Muscle layer of duodenum (tissue), 2 donors: ENCODE measurements around the gene FRMD6.
"Not testable (repeated sequence)": the region's sequence is repeated elsewhere in the genome, so short reads cannot be mapped to it uniquely, and the experiment has no call there.

Experiments
- H3K27ac ChIP-seq: one replicate; pipeline ENCODE4 v1.7.0; 2013; ENCODE audit warnings: mild to moderate bottlenecking, low read length
- H3K27me3 ChIP-seq: one replicate; pipeline ENCODE4 v1.7.0; 2013; ENCODE audit warnings: low read depth, mild to moderate bottlenecking, control low read depth, low read length
- H3K36me3 ChIP-seq, 2 donors: one replicate each; pipeline ENCODE4 v1.7.0; 2013; ENCODE audit warnings: low read length in 2 of 2, control low read depth in 1 of 2, mild to moderate bottlenecking in 1 of 2; ENCODE audit not compliant: insufficient read depth in 2 of 2, control insufficient read depth in 1 of 2
- H3K4me1 ChIP-seq, 2 donors: one replicate each; pipeline ENCODE4 v1.7.0; 2013; ENCODE audit warnings: low read length in 2 of 2, mild to moderate bottlenecking in 2 of 2, control low read depth in 1 of 2, moderate library complexity in 1 of 2; ENCODE audit not compliant: insufficient read depth in 2 of 2, control insufficient read depth in 1 of 2
- H3K4me3 ChIP-seq, 2 donors: one replicate each; pipeline ENCODE4 v1.7.0; 2013; ENCODE audit warnings: low read length in 2 of 2, low read depth in 1 of 2, mild to moderate bottlenecking in 1 of 2
- H3K9me3 ChIP-seq, 2 donors: one replicate each; pipeline ENCODE4 v1.7.0; 2013; ENCODE audit warnings: low read length in 2 of 2, control low read depth in 1 of 2, mild to moderate bottlenecking in 1 of 2; ENCODE audit not compliant: control insufficient read depth in 1 of 2
- donor health status: healthy.

FRMD6 gene

DNA sequence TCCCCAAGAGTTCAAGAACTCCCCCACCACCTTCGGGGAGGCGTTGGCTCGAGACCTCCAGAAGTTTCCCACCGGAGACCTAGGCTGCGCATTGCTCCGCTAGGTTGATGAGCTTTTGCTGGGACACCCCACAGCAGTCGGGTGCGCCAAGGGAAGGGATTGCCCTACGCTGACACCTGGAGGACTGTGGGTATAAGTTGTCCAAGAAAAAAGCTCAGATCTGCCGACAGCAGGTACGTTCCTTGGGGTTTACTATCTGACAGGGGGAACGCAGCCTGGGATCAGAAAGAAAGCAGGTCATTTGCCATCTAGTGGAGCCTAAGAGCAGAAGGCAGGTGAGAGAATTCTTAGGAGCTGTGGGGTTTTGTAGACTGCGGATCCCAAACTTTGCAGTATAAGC is 98.8 kb downstream of the FRMD6 start:
- no peaks in the 10 kb centered on the region for H3K4me1 ChIP-seq
- H3K36me3 ChIP-seq, result no peaks in the 10 kb centered on the region
- H3K4me3 ChIP-seq, result no peak overlapping the region
- H3K27me3 ChIP-seq, result no peaks in the 10 kb centered on the region
- H3K27ac ChIP-seq, result no peak overlapping the region
- H3K9me3 ChIP-seq, result no peaks in the 10 kb centered on the region

DNA sequence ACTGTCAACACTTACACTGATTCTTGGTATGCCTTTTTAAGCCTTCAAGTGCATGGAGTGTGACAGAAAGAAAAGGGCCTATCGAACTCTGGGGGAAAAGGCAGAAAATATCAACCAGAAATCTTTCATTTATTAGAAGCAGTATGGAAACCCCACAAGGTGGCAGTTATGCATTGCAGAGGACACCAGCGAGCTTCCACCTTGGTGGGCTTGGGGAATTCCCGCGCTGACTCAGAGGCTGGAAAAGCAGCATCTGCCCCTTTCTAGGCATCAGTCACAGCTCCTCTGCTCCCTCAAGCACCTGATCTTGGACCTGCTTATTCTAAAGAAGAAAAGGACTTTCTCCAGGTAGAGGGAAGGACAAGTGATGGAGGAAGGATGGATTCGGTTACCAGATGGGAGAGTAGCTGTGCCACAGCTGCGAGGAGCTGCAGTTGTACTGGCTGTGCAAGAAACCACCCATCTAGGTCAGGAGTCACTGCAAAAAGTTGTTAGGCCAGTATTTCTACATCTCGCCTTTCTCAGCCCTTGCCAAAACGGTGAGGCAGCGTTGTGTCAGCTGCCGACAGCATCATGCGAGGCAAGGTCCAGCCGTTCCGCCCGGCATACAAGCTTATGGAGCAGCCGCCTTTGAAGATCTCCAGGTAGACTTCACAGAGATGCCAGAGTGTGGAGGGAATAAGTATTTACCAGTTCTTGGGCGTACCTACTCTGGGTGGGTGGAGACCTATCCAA is 100.1 kb downstream of the FRMD6 start:
- H3K9me3 ChIP-seq, H3K4me3 ChIP-seq, H3K27ac ChIP-seq, H3K27me3 ChIP-seq, H3K4me1 ChIP-seq, H3K36me3 ChIP-seq: not testable (repeated sequence)

DNA sequence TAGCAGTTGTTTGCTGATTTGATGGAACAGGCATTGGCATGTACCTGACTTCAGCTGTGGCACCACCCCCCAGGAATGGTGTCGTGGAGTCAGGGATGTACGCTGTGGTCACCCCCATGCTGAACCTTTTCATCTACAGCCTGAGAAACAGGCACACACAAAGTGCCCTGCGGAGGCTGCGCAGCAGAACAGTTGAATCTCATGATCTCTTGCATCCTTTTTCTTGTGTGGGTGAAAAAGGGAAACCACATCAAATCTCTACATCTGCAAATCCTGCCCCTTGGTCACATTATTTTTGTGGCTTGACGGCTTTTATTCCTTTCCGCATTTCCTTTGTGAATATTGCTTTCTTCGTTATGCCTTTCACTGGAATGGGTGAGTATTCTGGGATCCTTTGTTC is 106.0 kb downstream of the FRMD6 start:
- not testable (repeated sequence) for H3K4me3 ChIP-seq, H3K27ac ChIP-seq, H3K4me1 ChIP-seq, H3K27me3 ChIP-seq, H3K9me3 ChIP-seq, H3K36me3 ChIP-seq

DNA sequence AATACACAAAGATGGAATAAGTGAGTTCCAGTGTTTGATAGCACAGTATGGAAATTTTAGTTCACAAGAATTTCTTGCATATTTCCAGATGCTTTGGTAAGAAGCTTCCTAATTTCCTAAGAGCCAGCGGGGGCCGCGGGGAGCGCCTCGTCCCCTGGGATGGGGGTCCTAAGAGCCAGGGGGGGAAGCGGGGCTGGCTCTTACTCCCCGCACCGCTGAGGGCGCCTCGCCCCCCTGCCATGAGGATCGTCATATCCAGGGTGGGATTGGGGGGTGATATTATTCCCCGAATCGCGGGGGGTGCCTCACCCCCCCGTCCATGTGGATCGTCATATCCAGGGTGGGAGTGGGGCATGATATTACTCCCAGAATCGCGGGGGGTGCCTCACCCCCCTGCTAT is 108.2 kb downstream of the FRMD6 start:
- H3K27me3 ChIP-seq, result no peaks in the 10 kb centered on the region
- no peaks in the 10 kb centered on the region for H3K4me1 ChIP-seq
- H3K27ac ChIP-seq, result no peak overlapping the region
- H3K4me3 ChIP-seq, result no peak overlapping the region
- H3K36me3 ChIP-seq, result no peaks in the 10 kb centered on the region
- H3K9me3 ChIP-seq, result no peaks in the 10 kb centered on the region

DNA sequence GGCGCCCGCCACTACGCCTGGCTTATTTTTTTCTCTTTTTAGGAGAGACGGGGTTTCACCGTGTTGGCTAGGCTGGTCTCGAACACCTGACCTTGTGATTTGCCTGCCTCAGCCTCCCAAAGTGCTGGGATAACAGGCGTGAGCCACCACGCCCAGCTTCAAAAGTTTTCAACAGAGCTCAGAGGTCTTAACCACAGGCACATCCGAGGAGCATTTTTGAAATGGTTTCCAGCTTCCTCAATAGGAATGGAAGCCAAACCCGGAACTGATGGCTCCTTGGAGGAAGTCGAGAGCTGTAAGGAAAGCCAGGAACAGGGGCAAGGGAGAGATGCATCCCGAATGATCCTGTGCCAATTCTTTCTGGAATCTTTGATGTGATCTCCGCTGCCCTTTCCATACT is 114.0 kb downstream of the FRMD6 start:
- H3K9me3 ChIP-seq, H3K27ac ChIP-seq, H3K4me1 ChIP-seq, H3K27me3 ChIP-seq, H3K36me3 ChIP-seq, H3K4me3 ChIP-seq: not testable (repeated sequence)

DNA sequence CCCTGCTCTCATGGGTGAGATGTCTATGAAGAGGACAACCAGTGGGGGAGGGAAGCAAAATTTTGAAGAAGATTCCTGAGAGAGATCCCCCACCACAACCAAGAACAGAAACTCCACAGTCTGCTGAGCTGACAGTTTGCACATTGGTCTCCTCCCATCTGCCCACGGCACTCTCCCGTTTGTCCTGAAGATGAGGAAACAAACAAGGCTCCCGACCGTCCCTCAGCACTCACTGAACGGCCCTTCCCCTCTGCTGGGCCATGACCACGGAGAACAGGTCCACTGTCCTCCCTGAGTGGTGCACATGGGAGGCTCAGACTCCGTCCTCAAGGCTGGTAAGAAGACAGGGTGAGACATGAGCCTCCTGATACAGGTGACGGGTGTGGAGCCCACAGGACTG is 114.9 kb downstream of the FRMD6 start:
- H3K27me3 ChIP-seq, H3K4me3 ChIP-seq, H3K9me3 ChIP-seq, H3K27ac ChIP-seq, H3K36me3 ChIP-seq, H3K4me1 ChIP-seq: not testable (repeated sequence)

DNA sequence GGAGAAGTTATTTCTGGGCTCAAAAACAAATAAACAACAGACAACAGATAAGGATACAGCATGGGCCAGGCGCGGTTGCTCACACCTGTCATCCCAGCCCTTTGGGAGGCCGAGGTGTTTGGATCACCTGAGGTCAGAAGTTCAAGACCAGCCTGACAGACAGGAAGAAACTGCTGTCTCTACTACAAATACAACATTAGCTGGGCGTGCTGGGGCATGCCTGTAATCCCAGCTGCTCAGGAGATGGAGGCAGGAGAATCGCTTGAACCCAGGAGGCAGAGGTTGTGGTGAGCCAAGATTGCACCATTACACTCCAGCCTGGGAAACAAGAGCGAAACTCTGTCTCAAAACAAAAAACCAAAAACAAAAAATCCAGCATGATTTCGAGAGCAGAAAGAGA is 117.6 kb downstream of the FRMD6 start:
- not testable (repeated sequence) for H3K4me1 ChIP-seq, H3K27me3 ChIP-seq, H3K36me3 ChIP-seq, H3K4me3 ChIP-seq, H3K27ac ChIP-seq, H3K9me3 ChIP-seq

DNA sequence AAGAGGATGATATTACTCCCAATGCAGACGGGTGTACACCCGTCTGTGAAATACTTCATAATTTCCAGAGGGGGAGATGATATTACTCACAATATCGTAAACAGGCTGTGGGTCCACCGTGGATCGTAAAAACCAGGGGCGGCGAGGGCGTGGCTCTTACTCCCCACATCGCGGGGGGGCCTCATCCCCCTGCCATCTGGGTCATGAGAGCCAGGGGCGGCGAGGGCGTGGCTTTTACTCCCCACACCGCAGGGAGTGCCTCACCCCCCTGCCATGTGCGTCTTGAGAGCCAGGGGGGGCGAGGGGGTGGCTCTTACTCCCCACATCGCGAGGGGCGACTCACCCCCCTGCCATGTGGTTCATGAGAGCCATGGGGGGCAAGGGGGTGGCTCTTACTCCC is 122.5 kb downstream of the FRMD6 start:
- Histone ChIP-seq H3K27me3 (no peaks in the 10 kb centered on the region), H3K27ac (no peak overlapping the region), H3K9me3 (no peaks in the 10 kb centered on the region), H3K36me3 (no peaks in the 10 kb centered on the region), H3K4me1 (peaks cover 0 to 7% of the 10 kb centered on the region in 2 donors), H3K4me3 (no peak overlapping the region)

DNA sequence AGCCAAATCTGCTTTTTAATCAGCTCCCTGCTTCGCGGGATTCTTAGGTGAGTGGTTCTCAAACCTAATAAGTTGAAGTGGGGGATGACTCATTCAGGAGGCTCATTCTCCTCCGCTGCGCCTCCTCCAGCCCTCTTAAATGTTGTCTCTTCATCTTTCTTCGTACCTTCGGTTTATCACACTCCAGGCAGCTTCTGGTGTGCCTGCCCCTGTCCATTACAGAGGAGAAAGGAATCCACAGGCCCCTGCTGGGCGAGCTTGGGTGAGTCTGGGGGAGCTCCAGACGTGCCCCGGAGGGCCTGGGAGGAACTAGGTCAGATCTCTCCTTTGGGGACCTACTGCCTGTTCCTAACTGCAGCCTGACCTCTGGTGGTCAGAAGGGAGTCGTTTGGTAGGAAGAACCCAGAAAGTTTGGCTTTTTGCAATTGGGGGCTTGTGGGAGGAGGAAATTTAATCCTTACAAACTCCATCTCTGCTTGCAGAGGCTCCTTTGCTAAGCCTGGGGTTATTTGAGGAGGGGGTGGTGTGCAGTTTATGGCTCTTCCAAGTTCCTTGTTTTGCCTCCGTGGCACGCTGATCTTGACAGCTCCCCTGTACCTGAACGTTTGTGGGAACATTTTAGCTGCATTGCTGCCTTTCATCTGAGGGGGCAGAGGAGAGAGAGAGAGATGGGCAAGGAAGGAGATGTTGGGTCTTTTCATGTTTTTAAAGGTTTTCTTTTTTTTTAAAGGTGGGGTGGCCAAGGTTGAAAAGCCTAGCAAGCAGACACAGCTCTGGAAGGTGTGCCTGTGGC is 124.6 kb downstream of the FRMD6 start:
- Histone ChIP-seq H3K27me3 (no peaks in the 10 kb centered on the region), H3K27ac (no peak overlapping the region), H3K9me3 (no peaks in the 10 kb centered on the region), H3K4me1 (peaks cover 0 to 12% of the 10 kb centered on the region in 2 donors), H3K36me3 (no peaks in the 10 kb centered on the region), H3K4me3 (no peak overlapping the region)

DNA sequence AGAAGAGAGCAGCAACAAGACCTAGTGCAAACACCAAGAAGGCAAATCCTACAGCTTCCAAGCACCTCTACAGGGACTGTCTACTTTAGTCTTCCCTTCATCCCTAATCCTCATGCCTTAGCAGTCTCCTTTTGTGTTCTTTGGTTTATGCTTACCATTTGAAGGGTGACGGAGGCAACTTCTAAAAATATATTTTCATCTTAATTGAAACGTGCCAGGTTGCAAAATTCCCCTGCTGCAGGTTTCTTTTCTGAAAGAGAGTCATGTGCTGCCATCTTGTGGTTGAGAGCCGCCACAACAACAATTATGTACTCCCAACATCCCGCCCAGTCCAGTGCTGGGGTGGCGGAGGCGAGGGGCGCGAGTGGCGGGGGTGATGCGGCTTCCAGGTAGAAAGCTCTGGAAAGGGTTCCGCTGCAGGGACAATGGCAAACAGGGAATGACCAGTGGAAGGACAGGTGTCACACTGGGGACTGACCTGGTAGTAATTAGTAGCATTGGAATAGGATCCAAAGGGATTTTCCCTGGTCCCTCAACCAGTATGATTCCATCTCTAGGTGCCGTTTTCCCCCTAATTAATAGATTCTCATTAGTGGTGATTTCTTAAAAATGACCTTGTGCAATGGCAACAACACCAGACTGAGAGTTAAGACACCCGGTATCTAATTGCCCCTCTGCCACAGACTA is 128.4 kb downstream of the FRMD6 start:
- Histone ChIP-seq H3K9me3 (peaks cover 0 to under 1% of the 10 kb centered on the region in 2 donors), H3K27ac (no peak overlapping the region), H3K36me3 (no peaks in the 10 kb centered on the region), H3K4me3 (no peak overlapping the region), H3K4me1 (peaks cover 0 to 12% of the 10 kb centered on the region in 2 donors), H3K27me3 (peaks cover 4% of the 10 kb centered on the region)
